H1 (cell line): Measurements from ENCODE around the gene SF3A2. TPM values are rescaled to one million over a fixed set of nuclear protein-coding genes. Genes with fewer than 3 reads are reported as not detected.

Experiments used
- CTCF ChIA-PET: fragments of 300-600 bp; sonication (Branson Sonifier 250); formaldehyde crosslinking; loops from one replicate; lab custom pipeline; 2021; ENCODE audit not compliant: partially characterized antibody; lab: Charles Lee
- POLR2A ChIA-PET: fragments of 300-600 bp; sonication (Branson Sonifier 250); formaldehyde crosslinking; loops from one replicate; lab custom pipeline; 2021; ENCODE audit warnings: inconsistent platforms; ENCODE audit not compliant: partially characterized antibody; lab: Charles Lee
- DNase-seq, 2 experiments: peaks; one replicate each; pipeline versions ENCODE4 v3.0.0 to v3.0.0-alpha.2; 2010 to 2022; ENCODE audit warnings: low spot score in 2 of 2, low read depth in 1 of 2, mixed read lengths in 1 of 2
- FAIRE-seq: peaks from 2 replicates; lab custom pipeline; 2011; peaks lifted over from hg19 to GRCh38; lab: Jason Lieb, UNC
- H2AFZ ChIP-seq: 2 replicates; pipeline ENCODE4 v1.8.1; 2012; ENCODE audit warnings: low read length, inconsistent platforms
- H2AK5ac ChIP-seq: 2 replicates; pipeline ENCODE4 v1.6.1; 2013; ENCODE audit warnings: low read depth, low read length
- H2BK120ac ChIP-seq: replicated peaks from 2 replicates; pipeline ENCODE3; 2013; ENCODE audit warnings: low read depth, low read length, inconsistent platforms
- H2BK12ac ChIP-seq: 2 replicates; pipeline ENCODE4 v1.6.1; 2013; ENCODE audit warnings: low read depth, low read length
- H2BK15ac ChIP-seq: 2 replicates; pipeline ENCODE4 v1.6.1; 2013; ENCODE audit warnings: low read length
- H2BK20ac ChIP-seq: 2 replicates; pipeline ENCODE4 v1.6.1; 2013; ENCODE audit warnings: low read length
- H2BK5ac ChIP-seq: 2 replicates; pipeline ENCODE4 v1.6.1; 2013; ENCODE audit warnings: low read depth, low read length
- H3K14ac ChIP-seq: 2 replicates; pipeline ENCODE4 v1.6.1; 2013; ENCODE audit warnings: inconsistent platforms; ENCODE audit not compliant: insufficient read length
- H3K18ac ChIP-seq: 2 replicates; pipeline ENCODE4 v1.6.1; 2013; ENCODE audit warnings: low read length; ENCODE audit errors: extremely low read depth
- H3K23ac ChIP-seq: 2 replicates; pipeline ENCODE4 v1.6.1; 2013; ENCODE audit warnings: inconsistent platforms; ENCODE audit not compliant: insufficient read length
- H3K23me2 ChIP-seq: 2 replicates; pipeline ENCODE4 v1.6.1; 2013; ENCODE audit warnings: low read depth, low read length
- H3K27ac ChIP-seq: 2 replicates; pipeline ENCODE4 v1.6.1; 2011; ENCODE audit warnings: low read depth, low read length, inconsistent platforms
- H3K27me3 ChIP-seq, 4 experiments: replicated peaks in 1 of 4; 1 replicate in 1 of 4; 2 replicates in 3 of 4; pipeline versions ENCODE4 v1.6.1 to v1.8.1; 2011 to 2013; ENCODE audit warnings: low read length in 3 of 4, mild to moderate bottlenecking in 3 of 4, inconsistent platforms in 2 of 4, mixed read lengths in 2 of 4, moderate library complexity in 1 of 4; ENCODE audit not compliant: control insufficient read depth in 3 of 4, insufficient read depth in 3 of 4; ENCODE audit errors: extremely low read depth in 1 of 4
- H3K36me3 ChIP-seq, 4 experiments: 2 replicates each; pipeline versions ENCODE4 v1.6.1 to v1.8.1; 2011 to 2013; ENCODE audit warnings: mild to moderate bottlenecking in 4 of 4, low read length in 3 of 4, moderate library complexity in 2 of 4, control low read depth in 1 of 4, inconsistent platforms in 1 of 4; ENCODE audit not compliant: insufficient read depth in 4 of 4, control insufficient read depth in 2 of 4
- H3K4ac ChIP-seq: replicated peaks from 2 replicates; pipeline ENCODE3; 2013; ENCODE audit warnings: low read length, low read depth, mixed read lengths, inconsistent platforms; ENCODE audit not compliant: insufficient read length
- H3K4me1 ChIP-seq, 4 experiments: replicated peaks in 1 of 4; 1 replicate in 1 of 4; 2 replicates in 3 of 4; pipeline versions ENCODE4 v1.6.1 to v1.8.1; 2011 to 2013; ENCODE audit warnings: low read length in 3 of 4, inconsistent platforms in 2 of 4, mixed read lengths in 1 of 4; ENCODE audit not compliant: insufficient read depth in 4 of 4, control insufficient read depth in 3 of 4
- H3K4me2 ChIP-seq, 2 experiments: 2 replicates each; pipeline versions ENCODE4 v1.6.1 to v1.8.1; 2011 to 2013; ENCODE audit warnings: low read depth in 2 of 2, low read length in 2 of 2, control low read depth in 1 of 2, inconsistent platforms in 1 of 2, mild to moderate bottlenecking in 1 of 2; ENCODE audit not compliant: insufficient read depth in 1 of 2
- H3K4me3 ChIP-seq, 4 experiments: fragments of 200-600, 300-600 bp in 1 of 4; sonication (generic), shearing (Covaris generic), sonication (Bioruptor Twin) in 1 of 4; 2 replicates each; pipeline versions ENCODE4 v1.5.1 to v1.8.1; 2011 to 2016; ENCODE audit warnings: low read length in 4 of 4, low read depth in 3 of 4, control low read depth in 2 of 4, inconsistent platforms in 2 of 4, mild to moderate bottlenecking in 2 of 4, mixed read lengths in 1 of 4, moderate library complexity in 1 of 4; ENCODE audit not compliant: insufficient read depth in 2 of 4; ENCODE audit errors: extremely low read depth in 1 of 4
- H3K56ac ChIP-seq: replicated peaks from 2 replicates; pipeline ENCODE3; 2013; ENCODE audit warnings: low read depth, mild to moderate bottlenecking, mixed read lengths, low read length, inconsistent platforms; ENCODE audit not compliant: insufficient read length
- H3K79me1 ChIP-seq: 2 replicates; pipeline ENCODE4 v1.6.1; 2013; ENCODE audit warnings: low read depth, low read length, control low read depth
- H3K79me2 ChIP-seq, 2 experiments: 2 replicates each; pipeline versions ENCODE4 v1.6.1 to v1.8.1; 2012 to 2013; ENCODE audit warnings: low read length in 2 of 2, mild to moderate bottlenecking in 2 of 2, inconsistent platforms in 1 of 2; ENCODE audit not compliant: insufficient read depth in 2 of 2, control insufficient read depth in 1 of 2
- H3K9ac ChIP-seq, 4 experiments: replicated peaks in 1 of 4; 1 replicate in 1 of 4; 2 replicates in 3 of 4; pipeline versions ENCODE4 v1.6.1 to v1.8.1; 2011 to 2013; ENCODE audit warnings: low read depth in 3 of 4, low read length in 3 of 4, control low read depth in 2 of 4, mild to moderate bottlenecking in 2 of 4, moderate library complexity in 2 of 4, inconsistent platforms in 1 of 4; ENCODE audit errors: extremely low read depth in 1 of 4
- H3K9me3 ChIP-seq, 2 experiments: 2 replicates each; pipeline versions ENCODE4 v1.6.1 to v1.8.1; 2012 to 2013; ENCODE audit warnings: mild to moderate bottlenecking in 2 of 2, moderate library complexity in 2 of 2, control low read depth in 1 of 2, inconsistent platforms in 1 of 2, low read depth in 1 of 2, low read length in 1 of 2, mixed read lengths in 1 of 2; ENCODE audit not compliant: insufficient read depth in 2 of 2
- H4K20me1 ChIP-seq, 2 experiments: replicated peaks in 1 of 2; 2 replicates each; pipeline versions ENCODE3 to v1.8.1; 2011 to 2013; ENCODE audit warnings: inconsistent platforms in 2 of 2, low read length in 2 of 2, mild to moderate bottlenecking in 1 of 2; ENCODE audit not compliant: insufficient read depth in 2 of 2, control insufficient read depth in 1 of 2
- H4K5ac ChIP-seq: 2 replicates; pipeline ENCODE4 v1.6.1; 2013; ENCODE audit warnings: low read length, low read depth, mixed read lengths, inconsistent platforms; ENCODE audit not compliant: insufficient read length
- H4K8ac ChIP-seq: 2 replicates; pipeline ENCODE4 v1.8.0; 2013; ENCODE audit warnings: mild to moderate bottlenecking, moderate library complexity, low read length, inconsistent platforms; ENCODE audit not compliant: insufficient read depth; ENCODE audit errors: extremely low read depth
- H4K91ac ChIP-seq: replicated peaks from 2 replicates; pipeline ENCODE3; 2013; ENCODE audit warnings: low read length, mixed read lengths, inconsistent platforms; ENCODE audit not compliant: insufficient read length
- GABPA ChIP-seq: IDR thresholded peaks from 2 replicates; pipeline ENCODE4 v1.6.1; 2011; ENCODE audit warnings: mild to moderate bottlenecking, low read length, moderate library complexity, borderline replicate concordance; ENCODE audit not compliant: insufficient read depth
- WGBS, 2 experiments: shearing (Covaris generic) in 1 of 2; methylation state at CpG; one replicate each; pipeline versions ENCODE4 v1.1.6 to v1.1.7; 2013 to 2015; ENCODE audit warnings: low lambda C conversion rate in 2 of 2, mixed read lengths in 2 of 2, inconsistent platforms in 1 of 2, low coverage in 1 of 2, missing lambda C conversion rate in 1 of 2; ENCODE audit not compliant: insufficient replicate concordance in 2 of 2, insufficient coverage in 1 of 2, insufficient read length in 1 of 2; ENCODE audit errors: extremely low coverage in 1 of 2, missing lambda C conversion rate in 1 of 2; 5-methylcytosine and 5-hydroxymethylcytosine counted together
- polyA plus RNA-seq, 7 experiments: library from polyadenylated mRNA; depleted of rRNA in 3 of 7; stranded (reverse) in 5 of 7; unstranded in 2 of 7; fragments of >200 nt in 5 of 7; fragments of 200-250 nt in 2 of 7; gene quantifications; 1 replicate in 5 of 7; 2 replicates in 1 of 7; 4 replicates in 1 of 7; pipeline versions ENCODE4 v1.2.1 to v1.2.3, GENCODE V29; 2011 to 2013; ENCODE audit warnings: missing spikeins in 2 of 7, mixed read lengths in 2 of 7
- total RNA-seq: library from RNA; stranded (reverse); fragmentation: NEBNext Ultra II Directional; extraction: Animal tissue kit (Norgen Biotek cat#: 25700); gene quantifications from 2 replicates; pipeline ENCODE4 v1.2.1, GENCODE V29; 2021

SF3A2 gene
- total and polyA plus RNA-seq, 2 of the 8 experiments (the other 6 are each of a cell fraction or from before 2014, with no cell fraction given), result 15.3 to 146 TPM

GRCh38 chr19:2247433-2248101, 10.9 kb downstream of the SF3A2 start:
- H4K20me1 ChIP-seq, result peaks cover 20 to 36% of the 10 kb centered on the region in 2 experiments
- no peak overlapping the region for H3K23ac ChIP-seq
- H2BK15ac ChIP-seq, result no peak overlapping the region
- no peak overlapping the region for H2BK12ac ChIP-seq
- FAIRE-seq (no peak), DNase-seq (no peak)
- peaks cover 0 to 5% (median 2%) of the 10 kb centered on the region in 4 experiments; a peak in 2 of 7 replicates for H3K27me3 ChIP-seq
- H3K4me1 ChIP-seq, result no peaks in the 10 kb centered on the region; a peak in 1 of 7 replicates
- no peak overlapping the region for H4K5ac ChIP-seq
- POLR2A ChIA-PET, result interaction anchor here (7.8 to 18.7 kb wide), 3 partner anchors 6 to 22 kb away, joined by 52 to 330 read pairs (median 206); partner anchors contain the start of genes PLEKHJ1 and SF3A2
- H3K27ac ChIP-seq, result no peak overlapping the region
- H3K14ac ChIP-seq, result no peak overlapping the region
- no peak overlapping the region for H2BK5ac ChIP-seq
- no peak overlapping the region for H4K8ac ChIP-seq
- H3K9ac ChIP-seq, result no peak overlapping the region
- H3K79me1 ChIP-seq, result peaks cover 2% of the 10 kb centered on the region
- no peaks in the 10 kb centered on the region; a peak in 1 of 4 replicates for H3K9me3 ChIP-seq
- H4K91ac ChIP-seq, result no peak overlapping the region
- no peak overlapping the region for H3K4me3 ChIP-seq
- H2BK120ac ChIP-seq, result no peak overlapping the region
- WGBS, 2 experiments, result 98% methylated on average over 12 of the region's 28 CpGs; no CpG with 5 or more reads in 1 of the 2 experiments
- no peak overlapping the region for H2AFZ ChIP-seq
- H3K36me3 ChIP-seq, result peaks cover 28 to 49% (median 44%) of the 10 kb centered on the region in 4 experiments
- H3K23me2 ChIP-seq, result no peaks in the 10 kb centered on the region
- H3K4me2 ChIP-seq, result no peak overlapping the region
- H2AK5ac ChIP-seq, result no peak overlapping the region
- H3K4ac ChIP-seq, result no peak overlapping the region
- peaks cover 0 to 16% of the 10 kb centered on the region in 2 experiments; a peak in 2 of 4 replicates for H3K79me2 ChIP-seq
- no peak overlapping the region for H3K18ac ChIP-seq
- no peak overlapping the region for H2BK20ac ChIP-seq
- no peak overlapping the region for H3K56ac ChIP-seq
- CTCF ChIA-PET, result interaction anchor here (1.1 kb wide), 1 partner anchor 69 kb away, joined by 3 read pairs; no protein-coding TSS in a partner anchor
- TF ChIP-seq GABPA, result no peak
